GM19438 (cell line): ENCODE data around the gene CLDN6.

Source experiments
- ATAC-seq: cut with Tn5 transposase; IDR thresholded peaks from one replicate; pipeline ENCODE4 v1.9.1; 2021; ENCODE audit warnings: low read depth; ENCODE audit not compliant: unreplicated experiment

Gene CLDN6

DNA sequence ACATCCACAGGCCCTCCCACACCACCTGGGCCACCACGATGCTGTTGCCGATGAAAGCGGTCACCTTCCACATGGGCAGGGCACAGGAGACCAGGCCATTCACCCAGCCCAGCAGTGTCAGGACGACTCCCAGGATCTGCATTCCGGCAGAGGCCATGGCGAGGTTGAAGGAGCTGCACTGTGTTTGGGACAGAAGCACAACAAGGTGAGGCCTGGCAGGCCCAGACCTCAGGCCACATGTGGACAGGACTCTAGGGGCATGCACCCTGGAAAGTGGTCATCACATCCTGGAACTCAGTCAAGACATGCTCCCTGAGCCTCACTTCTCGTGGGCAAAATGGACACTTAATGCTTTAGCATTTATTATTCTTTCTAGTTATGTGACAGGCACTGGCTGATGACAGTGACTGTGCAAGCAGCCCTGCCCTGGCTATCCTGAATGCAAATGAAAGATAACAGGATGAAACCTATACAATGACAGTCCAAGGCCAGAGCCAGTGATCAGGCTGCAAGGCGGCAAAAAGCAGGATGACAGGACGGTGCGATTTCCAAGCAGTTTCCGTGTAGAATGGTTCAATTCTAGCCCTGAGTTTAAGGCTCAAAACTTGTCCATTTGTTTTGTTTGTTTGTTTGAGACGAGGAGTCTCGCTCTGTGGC is 2.0 kb downstream of the CLDN6 start:
- ATAC-seq, result no peak

DNA sequence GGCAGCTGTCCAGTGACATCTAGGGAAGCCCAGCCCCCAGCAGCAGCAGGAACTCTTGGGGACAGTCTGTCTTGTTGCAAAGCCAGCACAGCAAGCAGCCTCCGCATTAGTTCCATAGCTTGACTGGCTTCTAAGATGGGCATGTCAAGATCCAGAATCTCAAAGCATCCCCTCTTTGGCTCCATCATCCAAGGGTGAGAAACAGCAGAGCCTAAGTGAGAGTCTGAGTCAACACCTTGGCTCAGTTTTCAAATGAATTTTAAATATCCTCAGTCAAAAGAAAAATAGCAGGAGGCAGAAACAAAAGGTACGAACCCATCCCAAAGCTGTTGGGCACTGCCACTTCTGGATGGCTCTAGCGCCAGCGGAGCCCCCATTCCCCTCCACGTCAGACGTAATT is 3.0 kb downstream of the CLDN6 start:
- ATAC-seq, result no peak

DNA sequence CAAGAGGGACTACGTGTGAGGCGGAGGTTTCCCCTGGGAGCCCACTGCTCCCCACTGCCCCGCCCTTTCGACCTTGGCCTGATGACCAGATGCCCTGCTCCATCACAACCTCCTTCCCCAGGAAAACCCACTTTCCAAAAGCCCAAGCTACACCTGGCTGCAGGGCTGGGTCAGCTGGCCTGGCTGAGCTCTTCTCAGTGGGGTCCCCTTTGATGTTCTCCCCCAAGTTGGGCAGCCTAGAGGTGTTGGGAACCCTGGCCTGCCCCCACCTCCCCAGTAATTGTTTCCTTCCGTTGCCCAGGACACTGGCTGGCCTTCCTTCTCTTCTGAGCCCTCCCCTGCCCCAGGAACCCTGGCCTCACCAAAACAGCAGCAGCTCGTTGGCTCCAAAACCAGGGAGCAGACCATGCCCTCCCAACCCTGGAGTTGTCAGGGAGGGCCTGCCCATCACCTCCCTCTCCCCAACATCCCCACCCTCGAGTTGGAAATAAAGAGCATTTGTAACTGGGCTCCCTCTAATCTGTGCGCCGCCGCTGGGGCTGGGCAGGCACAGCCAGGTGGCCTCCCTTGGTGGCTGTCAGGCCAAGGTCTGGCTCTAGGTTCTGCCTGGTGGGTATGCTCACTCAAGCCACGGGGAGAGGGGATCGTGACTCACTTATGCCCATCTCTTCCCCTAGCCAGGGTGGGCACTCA is 3.8 kb downstream of the CLDN6 start:
- no peak for ATAC-seq

DNA sequence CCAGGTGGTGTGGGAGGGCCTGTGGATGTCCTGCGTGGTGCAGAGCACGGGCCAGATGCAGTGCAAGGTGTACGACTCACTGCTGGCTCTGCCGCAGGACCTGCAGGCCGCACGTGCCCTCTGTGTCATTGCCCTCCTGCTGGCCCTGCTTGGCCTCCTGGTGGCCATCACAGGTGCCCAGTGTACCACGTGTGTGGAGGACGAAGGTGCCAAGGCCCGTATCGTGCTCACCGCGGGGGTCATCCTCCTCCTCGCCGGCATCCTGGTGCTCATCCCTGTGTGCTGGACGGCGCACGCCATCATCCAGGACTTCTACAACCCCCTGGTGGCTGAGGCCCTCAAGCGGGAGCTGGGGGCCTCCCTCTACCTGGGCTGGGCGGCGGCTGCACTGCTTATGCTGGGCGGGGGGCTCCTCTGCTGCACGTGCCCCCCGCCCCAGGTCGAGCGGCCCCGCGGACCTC is 4.5 kb downstream of the CLDN6 start:
- no peak for ATAC-seq

DNA sequence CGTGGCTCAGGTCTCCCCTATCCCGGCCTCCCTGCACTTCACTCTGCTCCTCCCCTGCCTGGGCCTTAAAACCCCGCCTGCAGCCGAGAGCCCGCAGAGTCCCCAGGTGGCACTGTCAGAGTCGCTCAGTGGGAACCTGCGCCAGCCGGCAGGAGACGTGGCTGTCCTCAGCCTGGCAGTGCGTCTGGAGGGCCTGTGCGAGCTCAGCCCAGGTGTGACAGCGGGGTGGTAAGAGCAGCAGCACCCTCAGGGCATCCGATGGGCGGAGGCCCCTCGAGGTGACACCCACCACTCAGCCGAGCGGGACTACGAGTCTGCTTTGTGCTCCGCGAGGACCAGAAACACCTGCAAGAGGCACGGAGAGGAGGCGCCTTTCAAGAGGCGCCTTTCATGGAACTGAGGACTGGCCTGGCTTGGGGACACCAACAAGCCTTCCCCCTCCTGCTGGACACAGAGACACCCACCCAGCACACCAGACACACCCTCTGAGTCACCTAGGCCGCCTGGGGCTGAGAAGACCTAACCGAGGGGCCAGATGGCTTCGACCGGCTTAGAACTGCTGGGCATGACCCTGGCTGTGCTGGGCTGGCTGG is 5.1 kb downstream of the CLDN6 start, which contains the start of gene CLDN9:
Gene CLDN9, plus strand, starts transcription at position 96 of the 593 bp plus-strand sequence. Its CDS starts 440 bp downstream, at position 536.
- ATAC-seq, result no peak

DNA sequence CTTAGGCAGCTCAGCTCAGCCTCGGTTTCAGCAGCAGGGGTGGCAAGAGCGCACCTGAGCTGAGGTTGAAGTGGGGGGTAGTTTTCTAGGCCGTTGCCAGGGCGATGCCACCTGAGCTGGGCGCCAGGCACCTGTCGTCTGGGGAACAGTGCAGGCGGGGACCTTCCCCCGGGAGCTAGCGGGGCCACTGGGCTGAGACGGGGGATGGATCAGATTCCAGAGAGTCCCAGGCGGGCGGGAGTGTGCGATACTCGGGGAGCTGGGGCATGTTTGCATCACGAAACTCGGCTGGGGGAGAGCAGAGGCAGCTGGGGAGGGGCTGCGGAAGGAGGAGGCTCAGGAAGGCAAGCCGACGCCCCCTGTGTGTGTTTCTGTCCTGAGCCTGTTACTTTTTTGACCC is 5.7 kb downstream of the CLDN6 start:
- ATAC-seq, result no peak

DNA sequence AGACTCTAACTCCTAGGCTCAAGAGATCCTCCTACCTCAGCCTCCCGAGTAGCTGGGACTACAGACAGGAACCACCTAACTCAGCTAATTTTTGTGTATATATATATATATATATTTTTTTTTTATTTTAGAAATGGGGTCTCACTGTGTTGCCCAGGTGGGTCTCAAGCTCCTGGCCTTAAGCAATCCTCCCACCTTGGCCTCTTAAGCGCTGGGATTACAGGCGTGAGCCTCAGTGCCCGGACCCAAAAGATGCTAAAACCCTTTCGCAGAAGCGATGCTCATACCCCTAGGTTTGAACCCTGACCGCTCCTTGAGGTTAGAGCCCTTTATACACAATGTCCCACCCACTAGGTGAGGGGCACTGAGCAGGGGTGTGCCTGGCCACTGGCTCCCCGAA is 7.5 kb downstream of the CLDN6 start:
- ATAC-seq, result no peak

DNA sequence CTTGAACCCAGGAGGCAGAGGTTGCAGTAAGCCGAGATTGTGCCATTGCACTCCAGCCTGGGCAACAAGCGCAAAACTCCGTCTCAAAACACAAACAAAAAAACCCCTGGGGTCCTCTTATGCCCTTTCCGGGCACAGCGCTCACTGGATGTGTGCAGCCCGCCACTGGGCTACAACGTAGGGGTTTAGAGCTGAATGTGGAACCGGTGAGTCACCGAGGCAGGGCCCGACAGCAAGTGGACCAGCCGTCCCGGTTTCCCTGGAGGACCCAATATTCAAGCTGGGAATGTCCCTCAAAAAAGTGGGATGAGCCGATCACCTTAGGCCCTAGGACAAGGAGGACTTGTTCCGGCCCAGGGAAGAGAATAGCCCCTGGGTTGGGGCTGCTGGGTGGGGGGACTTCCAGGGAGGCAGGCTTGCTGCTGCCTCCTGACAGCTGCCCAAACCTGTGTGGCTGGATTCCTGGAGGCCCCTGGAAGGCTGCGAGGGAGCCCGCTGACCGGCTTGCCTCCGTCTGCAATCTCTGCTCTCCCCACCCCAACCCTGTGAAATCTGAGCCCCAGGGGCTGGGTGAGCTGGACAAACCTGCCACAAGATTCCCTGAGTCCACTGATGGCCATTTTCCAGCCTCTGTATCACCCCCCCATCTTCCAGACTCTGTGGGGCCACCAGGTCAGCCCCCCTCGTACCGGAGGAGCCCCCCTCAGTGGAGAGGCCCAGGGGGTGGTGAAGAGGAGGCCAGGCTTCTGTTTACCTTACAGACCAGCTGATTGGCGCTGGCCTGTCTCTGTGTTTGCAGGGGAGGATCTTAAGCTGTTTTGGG is 8.2 kb downstream of the CLDN6 start:
- no peak for ATAC-seq

DNA sequence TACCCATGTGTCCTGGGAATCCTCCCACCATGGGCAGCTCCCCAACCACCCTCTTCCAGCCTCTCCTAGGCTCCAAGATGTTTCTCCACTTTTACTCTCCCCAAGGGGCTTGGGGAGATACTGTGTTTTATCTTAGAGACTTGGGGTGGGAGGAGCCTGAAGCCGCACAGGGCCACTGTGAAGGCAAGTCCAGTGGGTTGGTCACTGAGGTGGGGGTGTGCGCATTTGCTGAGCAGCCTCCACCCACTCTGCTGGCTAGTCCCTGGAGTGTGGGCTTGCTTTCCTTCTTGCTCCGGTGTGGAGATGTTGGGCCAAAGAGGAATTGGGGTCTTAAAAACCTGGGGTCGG is 9.3 kb downstream of the CLDN6 start:
- no peak for ATAC-seq

DNA sequence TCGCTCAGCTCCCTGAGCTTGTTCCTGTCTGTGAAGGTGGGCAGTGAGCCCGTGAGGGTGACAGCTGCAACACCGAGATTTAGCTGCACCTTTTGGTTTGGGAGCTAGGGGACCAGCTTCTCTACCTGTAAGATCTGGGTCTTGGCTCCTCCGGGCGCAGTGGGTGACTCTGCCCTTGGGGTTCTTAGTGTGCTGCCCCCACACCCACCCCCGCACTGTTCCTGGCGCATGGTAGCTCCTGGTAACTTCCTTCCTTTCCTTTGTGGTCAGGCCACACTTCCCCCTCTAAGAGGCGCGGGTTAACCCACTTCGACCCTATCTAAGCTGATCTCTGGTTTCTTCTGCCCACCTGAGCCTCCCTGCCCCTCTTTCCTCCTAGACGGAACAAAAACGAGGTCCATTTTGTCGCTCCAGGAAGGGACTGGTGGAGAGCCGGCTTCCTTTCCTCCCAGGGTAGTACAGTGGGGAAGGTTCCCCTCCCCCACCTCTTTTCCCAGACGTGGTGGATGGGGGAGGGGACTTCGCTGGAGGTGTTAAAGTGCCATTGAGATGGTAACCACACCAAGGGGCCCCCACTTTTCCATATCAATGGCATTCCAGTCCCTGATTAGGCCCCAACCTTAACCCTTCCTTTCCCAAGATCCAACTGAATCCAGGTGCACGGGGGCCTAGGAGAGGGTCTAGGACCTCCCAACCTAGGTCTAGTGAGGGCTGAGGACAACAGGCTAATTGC is 9.9 kb downstream of the CLDN6 start:
- ATAC-seq, result no peak

DNA sequence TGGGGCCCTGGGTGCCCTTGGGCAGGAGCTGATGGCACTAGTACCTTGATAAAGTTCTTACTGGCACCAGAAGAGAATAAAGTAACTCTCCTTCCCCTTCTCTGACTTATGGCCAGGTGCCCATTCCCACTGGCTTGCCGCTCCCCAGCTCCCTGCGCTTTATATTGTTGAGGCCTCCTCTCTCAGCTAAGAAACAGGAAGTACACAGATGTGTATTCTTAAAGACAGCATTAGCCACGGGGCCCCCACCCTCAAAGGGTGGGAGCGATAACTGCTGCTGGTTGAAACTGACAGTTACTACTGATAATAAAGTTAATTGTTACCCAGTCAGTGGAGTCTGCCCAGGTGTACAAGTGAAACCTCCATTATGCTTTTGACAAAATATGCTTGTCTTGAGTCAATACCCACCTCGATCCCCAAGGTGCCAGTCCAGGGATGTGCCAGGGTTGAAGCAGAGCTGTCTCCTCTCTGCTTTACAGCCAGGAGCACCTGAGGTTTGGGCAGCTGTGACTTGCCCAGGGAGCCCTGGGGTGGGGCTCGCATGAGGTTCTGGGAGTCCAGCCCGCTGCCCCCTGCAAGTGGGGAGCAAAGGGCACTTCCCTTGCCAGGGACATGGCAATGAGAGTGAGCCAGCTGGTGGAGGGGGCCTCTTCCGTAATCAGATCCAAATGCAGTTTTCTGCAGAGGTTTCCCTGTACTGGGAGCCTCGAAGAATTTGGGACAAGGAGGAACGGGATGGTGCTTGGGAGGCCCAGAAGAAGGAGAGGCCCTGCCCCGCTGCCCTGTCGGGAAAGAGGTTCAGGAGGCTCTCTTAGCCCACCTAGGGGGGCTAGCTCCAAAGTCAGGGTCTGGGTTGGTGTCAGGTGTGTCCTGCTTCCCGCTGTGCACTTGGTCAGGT is 10.7 kb downstream of the CLDN6 start:
- no peak for ATAC-seq

DNA sequence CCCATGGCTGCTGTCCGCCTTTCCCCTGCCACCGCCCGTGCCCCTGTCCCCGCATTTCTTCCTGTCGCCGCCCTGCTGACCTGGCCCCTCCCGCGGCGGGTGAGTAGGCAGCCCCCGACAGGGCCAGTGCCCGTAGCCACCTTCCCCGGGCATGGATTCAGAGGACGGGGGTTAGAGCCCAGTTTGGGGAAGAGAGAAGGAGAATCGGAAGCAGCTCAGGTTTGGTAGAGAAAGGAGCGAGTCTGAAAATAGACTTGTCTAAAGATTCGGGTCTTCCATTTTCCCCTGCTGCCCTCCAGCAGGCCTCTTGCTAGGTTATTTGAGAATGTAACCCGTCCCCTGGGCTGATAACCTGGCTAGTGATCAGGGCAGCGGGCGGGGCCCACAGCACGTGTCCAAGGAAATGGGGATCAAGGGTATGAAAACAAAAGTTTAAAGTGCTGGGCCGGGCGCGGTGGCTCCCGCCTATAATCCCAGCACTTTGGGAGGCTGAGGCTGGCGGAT is 13.2 kb downstream of the CLDN6 start:
- ATAC-seq, result no peak

DNA sequence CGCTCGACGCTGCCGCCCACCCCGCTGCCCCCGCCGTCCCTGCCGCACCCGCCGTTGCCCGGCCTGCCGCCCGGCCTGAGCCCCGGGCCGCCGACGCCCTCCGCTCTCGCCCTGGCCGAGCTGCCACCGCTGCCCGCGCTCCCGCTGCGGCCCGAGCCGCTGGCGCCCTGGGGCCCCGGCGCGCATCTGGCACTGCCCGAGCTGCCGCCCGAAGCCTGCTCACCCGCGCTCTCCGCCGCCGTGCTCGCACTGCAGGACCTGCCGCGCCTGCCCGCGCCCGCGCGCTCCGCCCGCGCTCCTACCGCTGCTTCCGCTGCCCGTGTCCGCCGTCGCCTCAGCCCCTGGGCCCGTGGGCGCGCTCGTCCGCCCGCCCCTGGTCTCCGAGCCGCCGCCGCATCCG is 13.7 kb downstream of the CLDN6 start:
- peak; percentile 0 for ATAC-seq

DNA sequence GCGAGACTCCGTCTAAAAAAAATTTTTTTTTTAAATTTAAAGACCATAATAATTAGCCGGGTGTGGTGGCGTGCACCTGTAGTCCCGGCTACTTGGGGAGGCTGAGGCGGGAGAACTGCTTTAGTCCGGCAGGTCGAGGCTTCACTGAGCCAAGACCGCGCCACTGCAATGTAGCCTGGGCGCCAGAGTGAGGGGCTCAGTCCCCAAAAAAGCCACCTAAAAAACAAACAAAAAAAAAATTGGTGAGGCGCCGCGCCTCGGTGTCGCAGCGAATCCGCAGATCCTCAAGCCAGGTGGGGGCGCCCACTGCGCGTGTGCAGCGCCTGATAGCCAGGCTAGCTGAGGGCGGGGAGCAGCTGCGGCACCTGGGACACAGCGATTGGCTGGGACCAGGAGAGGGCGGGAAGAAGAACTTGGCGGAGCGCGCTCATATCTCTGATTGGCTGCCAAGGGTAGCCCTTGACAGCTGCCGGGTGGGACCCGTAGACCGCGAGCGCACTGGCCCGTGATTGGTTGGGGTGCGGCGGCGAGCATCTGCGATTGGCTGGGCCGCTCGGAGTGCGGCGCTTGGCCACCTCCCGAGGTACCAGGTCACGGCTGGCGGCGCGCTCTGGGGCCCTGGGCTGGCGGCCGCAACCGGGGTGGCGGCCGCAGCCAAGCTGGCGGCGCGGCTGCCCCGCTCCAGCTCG is 14.3 kb downstream of the CLDN6 start:
- ATAC-seq, result peak; percentile 88

DNA sequence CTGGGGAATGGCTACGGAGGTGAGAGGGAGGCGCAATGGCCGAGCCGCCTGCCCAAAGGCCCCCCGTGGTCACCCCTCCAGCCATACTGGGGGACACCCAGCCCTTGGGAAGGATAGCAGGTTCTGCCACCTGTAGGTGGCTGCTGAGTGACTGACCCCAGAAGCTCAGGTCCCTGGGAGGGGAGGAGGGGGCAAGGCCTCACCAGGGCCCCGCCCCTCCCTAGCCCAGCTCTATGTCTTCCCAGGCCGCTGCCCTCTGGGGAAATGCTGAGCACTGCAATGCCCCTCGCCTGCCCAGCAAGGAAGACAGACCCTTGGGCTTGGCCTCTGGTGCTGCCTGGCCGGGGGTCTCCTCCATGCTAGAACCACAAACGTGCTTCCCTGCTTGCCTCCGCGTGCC is 16.7 kb downstream of the CLDN6 start:
- ATAC-seq, result no peak

DNA sequence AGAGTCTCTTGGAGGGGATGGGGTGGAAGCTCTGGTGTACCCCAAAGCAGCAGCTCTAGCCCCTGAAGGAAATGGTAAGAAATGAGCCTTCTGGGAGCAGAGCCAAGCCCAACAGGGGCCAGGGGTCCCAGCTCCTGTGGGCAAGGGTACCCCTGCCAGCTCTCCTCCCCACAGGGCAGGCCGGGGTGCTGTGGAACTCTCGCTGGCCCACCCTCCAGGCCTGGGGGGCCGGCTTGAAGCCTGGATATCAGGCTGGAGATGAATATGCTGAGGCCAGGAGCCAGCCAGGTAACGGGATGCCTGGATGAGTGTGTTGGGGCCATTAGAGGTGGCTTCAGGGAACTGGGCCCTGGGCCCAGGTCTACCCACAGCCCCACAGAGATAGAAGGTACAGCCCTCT is 17.4 kb downstream of the CLDN6 start:
- ATAC-seq, result no peak

DNA sequence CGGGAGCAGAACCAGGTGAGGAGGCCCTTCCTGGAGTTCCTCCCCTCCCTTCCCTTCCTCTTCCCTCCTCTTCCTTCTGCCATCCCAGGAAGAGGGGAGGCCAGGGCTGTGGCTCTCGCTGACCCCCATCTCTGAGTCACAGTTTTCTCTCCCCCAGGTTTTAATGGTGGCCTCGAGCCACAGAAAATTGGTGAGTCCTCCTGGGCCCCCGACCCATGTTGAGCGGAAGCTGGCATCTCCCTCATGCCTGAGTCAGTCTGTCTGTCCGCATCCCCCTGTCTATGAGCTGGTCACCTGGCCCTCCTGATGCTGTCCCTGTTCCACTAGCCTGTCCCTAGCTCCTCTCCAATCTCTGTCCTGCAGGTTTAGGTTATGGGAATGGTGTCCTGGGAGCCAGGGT is 18.1 kb downstream of the CLDN6 start:
- no peak for ATAC-seq

DNA sequence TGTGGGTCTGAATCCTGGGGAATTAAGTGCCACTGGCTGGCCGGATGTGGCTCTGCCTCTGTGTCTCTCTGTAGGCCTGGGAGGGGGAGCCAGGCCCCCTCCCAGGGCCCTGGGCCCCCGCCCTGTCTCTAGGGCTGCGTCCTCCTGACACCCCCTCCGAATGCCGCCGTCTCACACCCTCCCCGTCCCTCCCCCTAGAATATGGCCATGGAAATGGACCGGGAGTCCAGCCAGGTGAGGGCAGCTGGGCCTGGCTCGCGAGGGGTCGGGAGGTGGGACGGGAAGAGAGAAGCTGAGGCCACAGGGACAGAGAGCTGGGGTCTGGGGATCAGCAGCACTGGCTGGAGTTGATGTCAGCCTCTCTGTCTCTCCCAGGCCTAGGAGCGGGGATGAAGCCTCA is 21.7 kb downstream of the CLDN6 start:
- ATAC-seq, result no peak
